ENCODE results near the gene PCNX2. TPM values are rescaled to one million over a fixed set of nuclear protein-coding genes. Genes with fewer than 3 reads are reported as not detected.

The PCNX2 gene
- total RNA-seq, 1 experiment from 2014 or later, result 9.1 TPM

DNA sequence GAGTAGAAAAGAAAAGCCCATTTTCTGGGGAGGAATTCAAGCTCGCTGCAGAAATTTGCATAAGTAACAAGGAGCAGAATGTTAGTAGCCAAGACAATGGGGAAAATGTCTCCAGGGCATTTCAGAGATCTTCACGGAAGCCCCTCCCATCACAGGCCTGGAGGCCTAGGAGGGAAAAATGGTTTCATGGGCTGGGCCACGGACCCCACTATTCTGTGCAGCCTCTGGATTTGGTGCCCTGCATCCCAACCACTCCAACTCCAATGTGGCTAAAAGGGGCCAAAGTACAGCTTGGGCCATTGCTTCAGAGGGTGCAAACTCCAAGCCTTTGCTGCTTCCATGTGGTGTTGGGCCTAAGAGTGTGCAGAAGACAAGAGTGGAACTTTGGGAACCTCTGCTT, 302.0 kb downstream of the PCNX2 start:
- intact Hi-C loops (cut with micrococcal nuclease; ENCODE audit: unreplicated experiment), result no loop called here
- Histone ChIP-seq H3K4me3 (ENCODE audit: low read depth, low read length, poor library complexity, severe bottlenecking) (no peak overlapping the region), H3K27me3 (replicated peaks; ENCODE audit: insufficient read depth, low read depth, low read length, poor library complexity) (no peaks in the 10 kb centered on the region), H3K4me1 (ENCODE audit: insufficient read depth, low read length, poor library complexity, severe bottlenecking) (no peaks in the 10 kb centered on the region), H3K36me3 (ENCODE audit: insufficient read depth, low read length, poor library complexity, severe bottlenecking) (no peaks in the 10 kb centered on the region), H3K27ac (ENCODE audit: low read depth, low read length, poor library complexity, severe bottlenecking) (no peak overlapping the region), H3K9me3 (ENCODE audit: low read depth, low read length, poor library complexity, severe bottlenecking) (no peaks in the 10 kb centered on the region)
- DNase-seq (ENCODE audit: low spot score), result no peak
- BruUV-seq (replicated peaks), result no TSS peak
- CTCF ChIA-PET, result no interaction called here
- POLR2A ChIA-PET (ENCODE audit: low non-redundant PET), result no interaction called here
- TF ChIP-seq, protein P1, sequence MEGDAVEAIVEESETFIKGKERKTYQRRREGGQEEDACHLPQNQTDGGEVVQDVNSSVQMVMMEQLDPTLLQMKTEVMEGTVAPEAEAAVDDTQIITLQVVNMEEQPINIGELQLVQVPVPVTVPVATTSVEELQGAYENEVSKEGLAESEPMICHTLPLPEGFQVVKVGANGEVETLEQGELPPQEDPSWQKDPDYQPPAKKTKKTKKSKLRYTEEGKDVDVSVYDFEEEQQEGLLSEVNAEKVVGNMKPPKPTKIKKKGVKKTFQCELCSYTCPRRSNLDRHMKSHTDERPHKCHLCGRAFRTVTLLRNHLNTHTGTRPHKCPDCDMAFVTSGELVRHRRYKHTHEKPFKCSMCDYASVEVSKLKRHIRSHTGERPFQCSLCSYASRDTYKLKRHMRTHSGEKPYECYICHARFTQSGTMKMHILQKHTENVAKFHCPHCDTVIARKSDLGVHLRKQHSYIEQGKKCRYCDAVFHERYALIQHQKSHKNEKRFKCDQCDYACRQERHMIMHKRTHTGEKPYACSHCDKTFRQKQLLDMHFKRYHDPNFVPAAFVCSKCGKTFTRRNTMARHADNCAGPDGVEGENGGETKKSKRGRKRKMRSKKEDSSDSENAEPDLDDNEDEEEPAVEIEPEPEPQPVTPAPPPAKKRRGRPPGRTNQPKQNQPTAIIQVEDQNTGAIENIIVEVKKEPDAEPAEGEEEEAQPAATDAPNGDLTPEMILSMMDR (conservative IDR thresholded peaks at IDR 0.05; ENCODE audit: low read depth, low read length), result no peak
- no peak for TF ChIP-seq EZH2 (IDR thresholded peaks at IDR 0.05; ENCODE audit: borderline replicate concordance, low read depth, low read length, poor library complexity, severe bottlenecking)

DNA sequence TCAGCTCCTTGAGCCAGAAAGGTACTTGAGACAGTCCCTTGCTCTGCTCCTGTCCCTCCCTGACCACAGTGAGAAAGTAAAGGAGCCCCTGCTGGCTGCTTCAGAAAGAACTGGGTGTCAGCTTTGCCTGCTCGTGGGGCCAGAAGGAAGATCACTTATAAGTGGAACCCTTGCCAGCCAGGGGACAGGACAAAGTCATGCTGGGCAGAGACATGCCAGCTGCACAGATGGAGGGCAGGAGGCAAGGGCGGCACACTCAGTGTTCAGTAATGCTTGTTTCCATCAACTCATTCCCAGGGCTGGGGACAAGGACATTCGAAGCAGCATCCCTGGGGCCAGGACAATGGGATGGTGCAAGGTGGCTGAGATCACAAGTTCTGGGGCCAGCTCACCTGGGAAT, 303.3 kb downstream of the PCNX2 start:
- H3K27ac ChIP-seq (ENCODE audit: low read depth, low read length, poor library complexity, severe bottlenecking), result no peak overlapping the region
- TF ChIP-seq, protein P1 (conservative IDR thresholded peaks at IDR 0.05; ENCODE audit: low read depth, low read length), result no peak
- no peak for TF ChIP-seq EZH2 (IDR thresholded peaks at IDR 0.05; ENCODE audit: borderline replicate concordance, low read depth, low read length, poor library complexity, severe bottlenecking)
- H3K9me3 ChIP-seq (ENCODE audit: low read depth, low read length, poor library complexity, severe bottlenecking), result no peaks in the 10 kb centered on the region
- BruUV-seq (replicated peaks), result no TSS peak
- no peaks in the 10 kb centered on the region for H3K36me3 ChIP-seq (ENCODE audit: insufficient read depth, low read length, poor library complexity, severe bottlenecking)
- ChIA-PET CTCF (no interaction called here), POLR2A (ENCODE audit: low non-redundant PET) (no interaction called here)
- no peaks in the 10 kb centered on the region for H3K27me3 ChIP-seq (replicated peaks; ENCODE audit: insufficient read depth, low read depth, low read length, poor library complexity)
- no peak overlapping the region for H3K4me3 ChIP-seq (ENCODE audit: low read depth, low read length, poor library complexity, severe bottlenecking)
- intact Hi-C loops (cut with micrococcal nuclease; ENCODE audit: unreplicated experiment), result no loop called here
- DNase-seq (ENCODE audit: low spot score), result no peak
- no peaks in the 10 kb centered on the region for H3K4me1 ChIP-seq (ENCODE audit: insufficient read depth, low read length, poor library complexity, severe bottlenecking)

DNA sequence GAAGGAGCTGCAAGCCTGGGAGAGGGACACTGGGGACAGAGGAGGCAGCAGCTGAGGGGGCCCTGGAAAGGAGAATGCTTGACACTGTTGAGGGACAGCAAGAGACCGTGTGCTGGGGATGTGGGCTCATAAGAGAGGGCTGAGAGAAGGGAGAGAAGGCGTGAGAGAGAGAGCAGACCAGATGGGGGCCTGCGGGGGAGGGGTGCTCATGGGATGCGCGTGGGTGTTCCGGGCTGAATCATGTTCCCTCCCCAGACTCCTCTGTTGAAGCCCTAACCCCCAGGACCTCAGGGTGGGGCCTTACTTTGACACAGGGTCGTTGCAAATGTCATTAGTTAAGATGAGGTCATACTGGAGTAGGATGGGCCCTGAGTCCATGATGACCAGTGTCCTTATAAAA, 304.3 kb downstream of the PCNX2 start:
- Histone ChIP-seq H3K27ac (ENCODE audit: low read depth, low read length, poor library complexity, severe bottlenecking) (no peak overlapping the region), H3K4me3 (ENCODE audit: low read depth, low read length, poor library complexity, severe bottlenecking) (no peak overlapping the region), H3K9me3 (ENCODE audit: low read depth, low read length, poor library complexity, severe bottlenecking) (no peaks in the 10 kb centered on the region), H3K4me1 (ENCODE audit: insufficient read depth, low read length, poor library complexity, severe bottlenecking) (no peaks in the 10 kb centered on the region), H3K36me3 (ENCODE audit: insufficient read depth, low read length, poor library complexity, severe bottlenecking) (no peaks in the 10 kb centered on the region), H3K27me3 (replicated peaks; ENCODE audit: insufficient read depth, low read depth, low read length, poor library complexity) (no peaks in the 10 kb centered on the region)
- DNase-seq (ENCODE audit: low spot score), result no peak
- intact Hi-C loops (cut with micrococcal nuclease; ENCODE audit: unreplicated experiment), result no loop called here
- no peak for TF ChIP-seq EZH2 (IDR thresholded peaks at IDR 0.05; ENCODE audit: borderline replicate concordance, low read depth, low read length, poor library complexity, severe bottlenecking)
- TF ChIP-seq, protein P1 (conservative IDR thresholded peaks at IDR 0.05; ENCODE audit: low read depth, low read length), result no peak
- POLR2A ChIA-PET (ENCODE audit: low non-redundant PET), result no interaction called here
- CTCF ChIA-PET, result no interaction called here
- no TSS peak for BruUV-seq (replicated peaks)
